Measurements from ENCODE around the gene NDOR1. TPM values are rescaled to one million over a fixed set of nuclear protein-coding genes. Genes with fewer than 3 reads are reported as not detected.

NDOR1 gene
- total RNA-seq, 4 donors from 2014 or later = 9.4 to 20.1 (median 14.3) TPM

GRCh38 chr9:137179761-137180160 lies 25.7 kb upstream of the NDOR1 start:
- Histone ChIP-seq H3K27ac (no peak overlapping the region), H3K27me3 (no peaks in the 10 kb centered on the region), H3K9me3 (no peaks in the 10 kb centered on the region), H3K4me1 (peaks cover 0 to 11% (median 0%) of the 10 kb centered on the region in 4 donors), H3K4me3 (no peak overlapping the region), H3K36me3 (peaks cover 3 to 80% (median 55%) of the 10 kb centered on the region in 3 donors)
- no peak for DNase-seq (ENCODE audit: low spot score in 2 of 2)
- 89 to 97% methylated on average over 7 to 17 of the region's 17 CpGs for WGBS, 2 donors
- TF ChIP-seq CTCF (IDR thresholded peaks at IDR 0.05) (no peak), POLR2A (IDR thresholded peaks at IDR 0.05) (no peak), EP300 (IDR thresholded peaks at IDR 0.05) (no peak)

GRCh38 chr9:137180491-137180890 lies 25.0 kb upstream of the NDOR1 start:
- Histone ChIP-seq H3K36me3 (peaks cover 3 to 88% (median 56%) of the 10 kb centered on the region in 3 donors), H3K9me3 (no peaks in the 10 kb centered on the region), H3K4me1 (peaks cover 0 to 11% (median 0%) of the 10 kb centered on the region in 4 donors), H3K27me3 (no peaks in the 10 kb centered on the region), H3K27ac (no peak overlapping the region), H3K4me3 (no peak overlapping the region)
- TF ChIP-seq CTCF (IDR thresholded peaks at IDR 0.05) (no peak), EP300 (IDR thresholded peaks at IDR 0.05) (no peak), POLR2A (IDR thresholded peaks at IDR 0.05) (no peak)
- WGBS, 2 donors = 87 to 93% methylated on average over 5 to 20 of the region's 20 CpGs
- no peak for DNase-seq (ENCODE audit: low spot score in 2 of 2)

GRCh38 chr9:137181680-137182079 lies 23.8 kb upstream of the NDOR1 start:
- TF ChIP-seq POLR2A (IDR thresholded peaks at IDR 0.05) = no peak
- TF ChIP-seq EP300 (IDR thresholded peaks at IDR 0.05) = no peak
- no peak for TF ChIP-seq CTCF (IDR thresholded peaks at IDR 0.05)
- Histone ChIP-seq H3K9me3 (no peaks in the 10 kb centered on the region), H3K4me1 (peaks cover 0 to 22% (median 6%) of the 10 kb centered on the region in 4 donors), H3K27ac (no peak overlapping the region), H3K4me3 (no peak overlapping the region), H3K36me3 (peaks cover 3 to 99% (median 56%) of the 10 kb centered on the region in 3 donors), H3K27me3 (no peaks in the 10 kb centered on the region)
- 89 to 96% methylated on average over 22 of the region's 22 CpGs for WGBS, 2 donors
- DNase-seq (ENCODE audit: low spot score in 2 of 2) = no peak

GRCh38 chr9:137182836-137183235 lies 22.7 kb upstream of the NDOR1 start:
- Histone ChIP-seq H3K27ac (no peak overlapping the region), H3K4me3 (no peak overlapping the region), H3K9me3 (no peaks in the 10 kb centered on the region), H3K36me3 (peaks cover 3 to 94% (median 56%) of the 10 kb centered on the region in 3 donors), H3K4me1 (peaks cover 0 to 34% (median 18%) of the 10 kb centered on the region in 4 donors), H3K27me3 (no peaks in the 10 kb centered on the region)
- 89 to 90% methylated on average over 17 of the region's 17 CpGs for WGBS, 2 donors
- DNase-seq (ENCODE audit: low spot score in 2 of 2) = no peak
- no peak for TF ChIP-seq POLR2A (IDR thresholded peaks at IDR 0.05)
- no peak for TF ChIP-seq EP300 (IDR thresholded peaks at IDR 0.05)
- no peak for TF ChIP-seq CTCF (IDR thresholded peaks at IDR 0.05)

GRCh38 chr9:137183980-137184595 lies 21.4 kb upstream of the NDOR1 start:
- H3K4me3 ChIP-seq = no peak overlapping the region
- TF ChIP-seq CTCF (IDR thresholded peaks at IDR 0.05) = no peak
- no peak for TF ChIP-seq EP300 (IDR thresholded peaks at IDR 0.05)
- TF ChIP-seq POLR2A (IDR thresholded peaks at IDR 0.05) = no peak
- H3K4me1 ChIP-seq = peaks cover 0 to 37% (median 19%) of the 10 kb centered on the region in 4 donors
- WGBS, 2 donors = 91 to 94% methylated on average over 24 to 27 of the region's 27 CpGs
- H3K36me3 ChIP-seq = peaks cover 3 to 82% (median 56%) of the 10 kb centered on the region in 3 donors
- H3K27ac ChIP-seq = no peak overlapping the region
- no peak for DNase-seq (ENCODE audit: low spot score in 2 of 2)
- H3K27me3 ChIP-seq = no peaks in the 10 kb centered on the region
- H3K9me3 ChIP-seq = no peaks in the 10 kb centered on the region
